Measurements from ENCODE around the gene LYZL1. TPM values are rescaled to one million over a fixed set of nuclear protein-coding genes. Genes with fewer than 3 reads are reported as not detected.
A peak's percentile ranks its signal among the peaks of the same experiment; 100 is the strongest.
"Not testable (repeated sequence)": the region's sequence is repeated elsewhere in the genome, so short reads cannot be mapped to it uniquely, and the experiment has no call there.

LYZL1 gene
- total RNA-seq: not detected

DNA sequence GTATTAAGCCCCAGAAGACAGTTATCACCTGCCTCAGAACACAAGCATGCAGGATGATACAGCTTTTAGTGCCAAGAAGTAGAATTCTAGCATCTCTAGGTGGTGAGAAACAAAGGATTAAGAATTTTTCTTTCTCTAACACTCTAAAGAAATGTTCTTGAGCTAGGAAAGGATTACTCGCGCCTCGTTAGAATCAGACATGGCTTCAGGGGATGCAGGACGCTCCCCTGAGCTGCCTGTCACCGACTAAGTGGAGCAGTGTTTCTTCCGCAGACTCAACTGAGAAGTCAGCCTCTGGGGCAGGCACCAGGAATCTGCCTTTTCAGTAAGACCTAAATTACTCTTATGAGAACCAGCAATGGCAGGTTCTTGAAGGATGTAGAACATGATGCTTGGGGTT is at the start of gene LYZL1:
TSS of gene LYZL1 (plus strand) at position 165 of the 400 bp plus-strand sequence. CDS start 2,798 bp downstream, outside the sequence.
- CTCF ChIA-PET; DNase-seq; POLR2A ChIA-PET; H3K27ac Mint-ChIP-seq; intact Hi-C loops (cut with micrococcal nuclease); H3K4me1 Mint-ChIP-seq (ENCODE audit: low read depth); H3K4me3 Mint-ChIP-seq; ATAC-seq; H3K36me3 Mint-ChIP-seq (ENCODE audit: low read depth); H3K9me3 Mint-ChIP-seq: not testable (repeated sequence)
- H3K27me3 Mint-ChIP-seq: peaks cover 13% of the 10 kb centered on the region

DNA sequence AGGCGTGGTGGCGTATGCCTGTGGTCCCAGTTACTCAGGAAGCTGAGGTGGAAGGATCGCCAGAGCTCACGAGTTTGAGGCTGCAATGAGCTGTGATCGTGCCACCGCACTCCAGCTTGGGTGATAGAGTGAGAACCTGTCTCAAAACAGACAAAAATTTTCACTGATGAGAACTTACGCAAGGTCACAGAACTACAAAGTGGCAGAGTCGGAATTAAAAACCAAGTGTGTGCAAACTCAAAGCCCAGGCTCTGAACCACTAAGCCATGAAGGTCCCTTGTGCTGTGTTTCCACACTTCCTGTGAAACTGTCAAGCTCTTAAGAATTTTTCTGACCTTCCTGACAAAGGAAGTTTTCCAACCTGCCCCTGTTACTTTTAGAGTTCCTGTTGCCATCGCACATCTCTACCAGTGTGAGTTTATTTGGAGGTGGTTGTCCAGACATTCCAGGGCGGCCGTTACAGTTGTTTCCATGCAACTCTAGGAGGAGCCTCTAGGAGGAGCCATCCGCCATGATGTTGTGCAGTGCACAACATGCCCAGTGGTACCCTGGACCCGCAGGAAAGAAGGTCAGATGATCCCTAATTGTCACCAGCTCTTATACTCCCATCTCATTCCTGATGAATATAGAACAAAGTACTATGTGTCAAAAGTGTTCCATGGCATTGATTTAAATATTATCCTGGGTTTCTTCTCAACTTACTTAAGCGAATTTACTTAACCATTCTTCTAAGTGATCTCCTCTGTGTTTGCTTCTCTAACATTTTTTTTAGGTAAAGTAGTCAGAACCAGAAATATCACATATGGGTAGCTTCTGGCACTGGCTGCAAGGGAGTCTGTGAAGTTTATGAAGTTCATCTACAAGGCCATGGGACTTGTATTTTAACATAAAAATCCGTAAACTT is 49.0 kb upstream of the LYZL1 start:
- no peak for ATAC-seq

DNA sequence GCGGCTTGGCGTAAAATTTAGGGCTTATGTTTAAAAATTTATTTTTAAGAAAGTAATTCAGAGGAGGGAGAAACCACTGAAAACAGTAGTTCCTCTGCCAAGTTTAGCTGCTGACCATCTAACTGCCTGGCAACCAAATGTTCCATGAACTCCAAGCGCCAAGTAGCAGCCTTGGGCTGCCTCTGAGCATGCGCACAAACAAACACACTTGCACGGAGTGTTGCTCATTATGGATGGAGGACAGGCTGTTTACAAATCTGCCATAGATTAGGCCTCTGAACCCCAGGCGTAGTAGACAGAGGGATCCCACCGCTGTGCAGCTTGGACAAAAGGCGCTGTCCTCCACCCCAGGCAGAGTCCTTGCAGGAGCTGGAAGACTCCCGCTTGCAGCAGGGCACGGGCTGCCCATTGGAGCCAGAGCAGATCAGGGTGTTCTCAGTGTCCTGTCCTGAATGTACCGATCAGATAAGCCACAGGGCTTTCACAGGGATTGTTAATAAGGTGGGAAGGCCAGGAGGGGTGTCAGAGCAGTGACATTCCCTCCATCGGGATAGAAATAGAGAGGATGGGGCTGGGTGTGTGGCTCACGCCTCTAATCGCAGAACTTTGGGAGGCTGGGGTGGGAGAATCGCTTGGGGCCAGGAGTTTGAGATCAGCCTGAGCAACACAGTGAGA is 47.7 kb upstream of the LYZL1 start:
- ATAC-seq (no peak), DNase-seq (no peak)
- TF ChIP-seq, protein P1, sequence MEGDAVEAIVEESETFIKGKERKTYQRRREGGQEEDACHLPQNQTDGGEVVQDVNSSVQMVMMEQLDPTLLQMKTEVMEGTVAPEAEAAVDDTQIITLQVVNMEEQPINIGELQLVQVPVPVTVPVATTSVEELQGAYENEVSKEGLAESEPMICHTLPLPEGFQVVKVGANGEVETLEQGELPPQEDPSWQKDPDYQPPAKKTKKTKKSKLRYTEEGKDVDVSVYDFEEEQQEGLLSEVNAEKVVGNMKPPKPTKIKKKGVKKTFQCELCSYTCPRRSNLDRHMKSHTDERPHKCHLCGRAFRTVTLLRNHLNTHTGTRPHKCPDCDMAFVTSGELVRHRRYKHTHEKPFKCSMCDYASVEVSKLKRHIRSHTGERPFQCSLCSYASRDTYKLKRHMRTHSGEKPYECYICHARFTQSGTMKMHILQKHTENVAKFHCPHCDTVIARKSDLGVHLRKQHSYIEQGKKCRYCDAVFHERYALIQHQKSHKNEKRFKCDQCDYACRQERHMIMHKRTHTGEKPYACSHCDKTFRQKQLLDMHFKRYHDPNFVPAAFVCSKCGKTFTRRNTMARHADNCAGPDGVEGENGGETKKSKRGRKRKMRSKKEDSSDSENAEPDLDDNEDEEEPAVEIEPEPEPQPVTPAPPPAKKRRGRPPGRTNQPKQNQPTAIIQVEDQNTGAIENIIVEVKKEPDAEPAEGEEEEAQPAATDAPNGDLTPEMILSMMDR (IDR thresholded peaks at IDR 0.05): no peak
- Mint-ChIP-seq H3K4me3 (no peak overlapping the region), H3K36me3 (ENCODE audit: low read depth) (no peaks in the 10 kb centered on the region), H3K27me3 (peaks cover 3% of the 10 kb centered on the region), H3K27ac (no peak overlapping the region), H3K4me1 (ENCODE audit: low read depth) (no peaks in the 10 kb centered on the region), H3K9me3 (no peaks in the 10 kb centered on the region)
- CTCF ChIA-PET: interaction anchor here (0.6 kb wide), 1 partner anchor 164 kb away, joined by 3 read pairs; no protein-coding TSS in a partner anchor
- intact Hi-C loops (cut with micrococcal nuclease): no loop called here
- POLR2A ChIA-PET: no interaction called here

More for the DNA sequence above, 49.0 kb upstream of the LYZL1 start:
- peak; percentile 6 for DNase-seq
- no peak overlapping the region for H3K4me3 Mint-ChIP-seq
- no peaks in the 10 kb centered on the region for H3K4me1 Mint-ChIP-seq (ENCODE audit: low read depth)
- H3K27me3 Mint-ChIP-seq: peaks cover 2% of the 10 kb centered on the region
- no peaks in the 10 kb centered on the region for H3K36me3 Mint-ChIP-seq (ENCODE audit: low read depth)
- no peaks in the 10 kb centered on the region for H3K9me3 Mint-ChIP-seq
- TF ChIP-seq, protein P1 (IDR thresholded peaks at IDR 0.05): peak; percentile 24
- ChIA-PET POLR2A (no interaction called here), CTCF (no interaction called here)
- intact Hi-C loops (cut with micrococcal nuclease): no loop called here
- no peak overlapping the region for H3K27ac Mint-ChIP-seq

DNA sequence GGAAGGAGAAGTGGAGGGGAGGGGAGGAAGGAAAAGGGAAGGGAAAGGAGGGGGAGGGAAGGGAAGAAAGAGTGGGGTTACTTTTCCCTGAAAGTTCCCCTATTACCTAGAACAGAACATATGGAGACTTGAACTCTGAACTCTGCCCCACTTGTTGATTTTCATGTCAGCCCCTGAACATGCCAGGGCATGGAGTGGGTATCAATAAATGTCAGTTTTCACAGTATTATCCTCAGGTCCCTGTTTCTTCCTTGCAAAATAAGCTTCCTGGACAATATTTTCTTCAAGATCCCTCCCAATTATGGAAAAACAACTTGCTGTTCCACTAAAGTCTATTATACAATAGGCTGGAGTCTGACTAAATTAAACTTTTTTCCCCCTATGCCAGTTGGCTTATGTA is 46.9 kb upstream of the LYZL1 start:
- no peaks in the 10 kb centered on the region for H3K36me3 Mint-ChIP-seq (ENCODE audit: low read depth)
- H3K27me3 Mint-ChIP-seq: peaks cover 3% of the 10 kb centered on the region
- no peaks in the 10 kb centered on the region for H3K9me3 Mint-ChIP-seq
- H3K4me1 Mint-ChIP-seq (ENCODE audit: low read depth): no peaks in the 10 kb centered on the region
- ChIA-PET CTCF (interaction anchor here (0.6 kb wide), 1 partner anchor 163 kb away, joined by 3 read pairs; no protein-coding TSS in a partner anchor), POLR2A (no interaction called here)
- intact Hi-C loops (cut with micrococcal nuclease): no loop called here
- TF ChIP-seq, protein P1 (IDR thresholded peaks at IDR 0.05): no peak
- no peak overlapping the region for H3K27ac Mint-ChIP-seq
- DNase-seq: no peak
- ATAC-seq: no peak
- H3K4me3 Mint-ChIP-seq: no peak overlapping the region

DNA sequence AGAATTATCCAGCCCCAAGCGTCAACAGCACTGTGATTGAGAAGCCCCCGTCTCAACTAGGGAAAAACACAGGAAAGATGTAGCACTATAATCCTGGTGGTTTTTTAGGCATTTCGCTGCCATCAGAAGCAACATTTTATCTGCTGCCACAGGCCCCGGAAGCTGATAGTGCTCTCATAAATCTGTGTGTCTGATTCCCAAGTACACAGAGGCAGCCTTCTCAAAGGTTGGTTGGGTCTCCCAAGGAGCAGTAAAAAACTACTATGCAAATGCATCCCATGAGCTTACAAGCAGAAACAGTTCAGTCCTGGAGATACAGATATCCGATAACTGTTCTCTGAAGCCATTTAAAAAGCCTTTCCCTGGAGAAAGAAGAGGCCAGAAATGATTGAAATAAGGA is 45.8 kb upstream of the LYZL1 start:
- Mint-ChIP-seq H3K4me1 (ENCODE audit: low read depth) (no peaks in the 10 kb centered on the region), H3K27me3 (peaks cover 3% of the 10 kb centered on the region), H3K36me3 (ENCODE audit: low read depth) (no peaks in the 10 kb centered on the region), H3K27ac (no peak overlapping the region), H3K9me3 (no peaks in the 10 kb centered on the region), H3K4me3 (no peak overlapping the region)
- ChIA-PET POLR2A (no interaction called here), CTCF (interaction anchor here (1.5 kb wide), 1 partner anchor 17 kb away, joined by 3 read pairs; no protein-coding TSS in a partner anchor)
- ATAC-seq (no peak), DNase-seq (no peak)
- intact Hi-C loops (cut with micrococcal nuclease): no loop called here
- TF ChIP-seq, protein P1 (IDR thresholded peaks at IDR 0.05): no peak

All from activated CD8-positive, alpha-beta T cell treated with anti-CD3 and anti-CD28 coated beads for 36 hours (primary cell).